ELR (cell line): ENCODE results near the gene TSHZ2.
"Not testable (repeated sequence)": the region's sequence is repeated elsewhere in the genome, so short reads cannot be mapped to it uniquely, and the experiment has no call there.

ENCODE experiments used
- DNase-seq: peaks from one replicate; pipeline ENCODE4 v3.0.0-alpha.2; 2015; ENCODE audit warnings: low read depth

Gene TSHZ2

GRCh38 chr20:53422039-53422438 is 449.9 kb downstream of the TSHZ2 start:
- no peak for DNase-seq

- DNase-seq: no peak
Observed at GRCh38 chr20:53423587-53424146, 451.5 kb downstream of the TSHZ2 start.

- DNase-seq: no peak
Observed at GRCh38 chr20:53425481-53425880, 453.3 kb downstream of the TSHZ2 start.

- DNase-seq: no peak
Observed at GRCh38 chr20:53425941-53426340, 453.8 kb downstream of the TSHZ2 start.

- DNase-seq: no peak
Observed at GRCh38 chr20:53426766-53427312, 454.7 kb downstream of the TSHZ2 start.

- no peak for DNase-seq
Observed at GRCh38 chr20:53427951-53428350, 455.8 kb downstream of the TSHZ2 start.

GRCh38 chr20:53428588-53428987 is 456.4 kb downstream of the TSHZ2 start:
- no peak for DNase-seq

GRCh38 chr20:53428996-53429395 is 456.8 kb downstream of the TSHZ2 start:
- DNase-seq: no peak

GRCh38 chr20:53434662-53435061 is 462.5 kb downstream of the TSHZ2 start:
- DNase-seq: no peak

GRCh38 chr20:53436927-53437326 is 464.8 kb downstream of the TSHZ2 start:
- not testable (repeated sequence) for DNase-seq

- no peak for DNase-seq
Observed at GRCh38 chr20:53438368-53438767, 466.2 kb downstream of the TSHZ2 start.

GRCh38 chr20:53439046-53439445 is 466.9 kb downstream of the TSHZ2 start:
- DNase-seq: no peak

GRCh38 chr20:53439616-53440015 is 467.5 kb downstream of the TSHZ2 start:
- no peak for DNase-seq

GRCh38 chr20:53444401-53445149 is 472.4 kb downstream of the TSHZ2 start:
- DNase-seq: no peak

GRCh38 chr20:53445321-53445731 is 473.2 kb downstream of the TSHZ2 start:
- DNase-seq: no peak

- DNase-seq: no peak
Observed at GRCh38 chr20:53445932-53446331, 473.8 kb downstream of the TSHZ2 start.

GRCh38 chr20:53447316-53447715 is 475.2 kb downstream of the TSHZ2 start:
- no peak for DNase-seq

- no peak for DNase-seq
Observed at GRCh38 chr20:53448426-53448825, 476.3 kb downstream of the TSHZ2 start.

- no peak for DNase-seq
Observed at GRCh38 chr20:53448875-53449274, 476.7 kb downstream of the TSHZ2 start.

GRCh38 chr20:53453076-53453475 is 480.9 kb downstream of the TSHZ2 start:
- DNase-seq: no peak

- no peak for DNase-seq
Observed at GRCh38 chr20:53454675-53455276, 482.6 kb downstream of the TSHZ2 start.

GRCh38 chr20:53463101-53463972 is 491.2 kb downstream of the TSHZ2 start:
- no peak for DNase-seq
